NCI-H2081 treated with DMSO at 0.1 percent for 48 hours (cell line): Measurements from ENCODE around the gene SCART1.
"Not testable (repeated sequence)": the region's sequence is repeated elsewhere in the genome, so short reads cannot be mapped to it uniquely, and the experiment has no call there.

Source experiments
- DNase-seq: peaks from one replicate; lab custom pipeline; 2025; lab: John Stamatoyannopoulos, UW

The SCART1 gene

GRCh38 chr10:133453516-133454203, at the start of gene SCART1:
Gene SCART1, plus strand, starts transcription at chr10:133453945. Its CDS starts 53 bp downstream, at chr10:133453998.
- DNase-seq = no peak

GRCh38 chr10:133405272-133405671, 48.5 kb upstream of the SCART1 start:
- DNase-seq = no peak

DNA sequence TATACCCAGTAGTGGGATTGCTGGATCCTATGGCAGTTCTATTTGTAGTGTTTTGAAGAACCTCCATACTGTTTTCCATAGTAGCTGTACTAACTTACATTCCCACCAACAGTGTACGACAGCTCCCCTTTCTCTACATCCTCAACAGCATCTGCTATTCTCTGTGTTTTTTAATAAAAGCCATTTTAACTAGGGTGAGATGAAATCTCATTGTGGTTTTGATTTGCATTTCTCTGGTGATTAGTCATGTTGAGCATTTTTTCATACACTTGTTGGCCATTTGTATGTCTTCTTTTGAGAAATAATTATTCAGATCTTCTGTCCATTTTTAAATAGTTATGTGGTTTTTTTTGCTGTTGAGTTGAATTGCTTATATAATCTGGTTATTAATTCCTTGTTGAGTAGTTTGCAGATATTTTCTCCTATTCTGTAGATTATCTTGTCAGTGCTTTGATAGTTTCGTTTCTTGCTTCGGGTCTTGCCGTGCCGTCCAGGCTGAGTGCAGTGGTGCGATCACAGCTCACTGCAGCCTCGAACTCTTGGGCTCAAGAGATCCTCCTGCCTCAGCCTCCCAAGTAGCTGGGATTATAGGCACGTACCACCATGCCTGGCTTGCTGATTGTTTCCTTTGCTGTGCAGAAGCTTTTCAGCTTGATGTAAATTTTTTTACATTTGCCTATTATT, 47.8 kb upstream of the SCART1 start:
- DNase-seq = no peak

DNA sequence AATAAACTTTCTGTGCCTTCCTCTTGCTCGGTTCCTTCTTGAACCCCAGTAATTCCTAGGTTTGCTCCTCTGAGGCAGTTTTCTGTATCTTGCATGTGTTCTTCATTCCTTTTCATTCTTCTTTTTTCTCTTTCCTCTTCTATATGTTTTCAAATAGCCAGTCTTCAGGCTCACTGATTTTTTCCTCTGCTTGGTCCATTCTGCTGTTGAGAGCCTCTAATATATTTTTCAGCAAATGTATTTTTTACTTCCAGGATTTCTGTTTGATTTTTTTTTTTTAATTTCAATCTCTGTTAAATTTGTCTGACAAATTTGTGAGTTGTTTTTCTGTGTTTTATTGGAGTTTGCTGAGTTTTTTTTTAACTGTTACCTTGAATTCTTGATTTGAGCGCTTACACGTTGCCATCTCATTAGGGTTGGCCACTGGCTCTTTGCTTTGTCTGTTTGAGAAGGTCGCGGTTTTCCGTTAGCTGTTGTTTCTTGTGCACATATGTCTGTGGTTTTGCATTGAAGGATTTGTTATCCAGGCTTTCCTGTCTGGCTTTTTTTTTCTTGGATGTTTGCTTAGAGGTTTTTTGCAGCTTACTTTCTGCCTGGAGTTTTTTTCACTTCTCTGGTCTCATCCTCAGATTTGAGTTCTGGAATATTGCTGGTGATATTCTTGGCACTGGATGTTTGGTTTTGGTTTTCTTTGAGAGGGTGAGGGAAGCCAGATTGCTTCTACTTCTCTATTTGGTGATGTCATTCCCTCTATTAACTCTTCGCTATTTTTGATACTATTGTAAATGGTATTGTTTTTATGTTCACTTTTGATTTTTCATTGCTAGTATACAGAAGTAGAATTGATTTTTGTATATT, 42.0 kb upstream of the SCART1 start:
- DNase-seq = no peak

DNA sequence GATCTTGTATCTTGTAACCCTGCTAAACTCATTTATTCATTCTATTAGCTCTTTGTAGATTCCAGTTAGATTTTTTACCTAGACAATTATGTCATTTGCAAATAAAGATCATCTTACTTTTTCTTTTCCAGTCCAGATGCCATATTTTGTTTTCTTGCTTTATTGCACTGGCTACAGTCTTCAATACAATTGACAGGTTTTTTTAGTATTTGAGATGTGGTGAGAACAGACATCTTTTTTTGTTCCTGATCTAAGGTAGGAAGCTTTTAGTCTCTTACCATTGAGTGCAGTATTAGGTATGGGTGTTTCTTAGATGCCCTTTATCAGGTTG, 41.4 kb upstream of the SCART1 start:
- DNase-seq = no peak

GRCh38 chr10:133414401-133414800, 39.3 kb upstream of the SCART1 start:
- DNase-seq = not testable (repeated sequence)

GRCh38 chr10:133415752-133416151, 38.0 kb upstream of the SCART1 start:
- DNase-seq = no peak

DNA sequence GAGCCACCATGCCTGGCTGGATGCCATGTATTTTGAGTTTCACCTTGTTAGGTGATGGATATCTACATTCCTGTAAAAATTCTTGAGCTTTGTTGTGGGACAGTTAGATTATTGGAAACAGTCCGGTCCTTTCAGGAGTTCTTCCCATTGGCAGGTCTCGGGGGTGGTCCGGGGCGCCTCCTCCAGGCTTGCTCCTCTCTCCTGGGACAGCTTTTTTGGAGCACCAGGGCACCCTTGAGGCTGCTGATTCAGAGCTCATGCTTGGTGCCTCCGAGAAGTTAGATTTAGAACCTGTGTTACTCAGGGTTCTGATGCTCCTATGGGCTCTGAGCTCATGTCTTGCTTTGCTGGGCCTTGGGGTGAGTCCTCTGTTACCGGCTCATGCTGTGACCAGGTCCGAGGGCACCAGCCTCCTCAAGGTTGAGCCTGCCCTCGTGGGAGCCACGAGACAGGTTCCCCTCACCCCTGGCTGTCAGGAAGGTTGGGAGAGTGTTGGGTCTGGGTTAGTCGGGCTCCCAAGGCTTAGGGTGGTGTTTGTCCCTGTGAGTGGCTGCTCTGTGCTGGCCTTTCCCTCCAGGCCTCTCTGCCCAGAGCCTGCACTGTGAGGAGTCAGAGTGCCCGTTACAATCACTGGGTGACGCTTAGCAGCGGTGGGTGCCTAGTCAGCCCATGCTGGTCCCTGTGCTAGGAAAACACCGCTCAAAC, 35.3 kb upstream of the SCART1 start:
- no peak for DNase-seq

DNA sequence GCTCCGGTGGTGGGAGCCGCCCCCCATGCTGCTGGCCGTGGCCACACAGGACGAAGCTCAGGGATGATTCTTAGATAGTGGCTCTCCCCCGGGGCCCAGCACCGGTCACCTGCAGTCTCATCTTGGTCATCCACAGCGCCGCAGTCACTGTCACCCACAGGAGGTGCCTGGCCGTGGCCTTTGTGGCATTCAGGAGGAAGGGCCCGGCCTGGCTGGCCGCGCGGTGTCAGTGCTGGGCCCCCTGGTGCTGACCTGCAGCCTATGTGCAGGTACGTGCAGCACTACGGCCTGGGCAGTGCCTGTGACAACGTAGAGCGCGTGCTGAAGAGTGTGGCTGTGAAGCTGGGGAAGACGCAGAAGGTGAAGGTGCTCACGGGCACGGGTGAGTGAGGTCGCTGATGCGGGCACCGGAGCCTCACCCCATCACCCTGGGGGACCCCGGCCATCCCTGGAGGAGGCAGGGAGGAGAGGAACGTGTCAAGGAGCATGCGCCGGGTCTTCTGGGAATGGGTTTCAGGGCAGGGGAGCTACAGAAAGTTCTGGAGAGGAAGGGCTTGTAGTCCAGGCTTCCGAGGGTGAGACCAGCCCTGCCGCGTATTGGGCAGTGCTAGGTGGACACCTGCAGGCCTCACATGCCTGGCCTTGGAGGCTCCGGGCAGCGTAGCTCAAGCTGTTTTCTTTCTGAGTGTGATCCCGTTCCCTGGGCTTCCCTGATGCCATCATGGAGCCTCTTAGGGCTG, 34.4 kb upstream of the SCART1 start:
- no peak for DNase-seq

DNA sequence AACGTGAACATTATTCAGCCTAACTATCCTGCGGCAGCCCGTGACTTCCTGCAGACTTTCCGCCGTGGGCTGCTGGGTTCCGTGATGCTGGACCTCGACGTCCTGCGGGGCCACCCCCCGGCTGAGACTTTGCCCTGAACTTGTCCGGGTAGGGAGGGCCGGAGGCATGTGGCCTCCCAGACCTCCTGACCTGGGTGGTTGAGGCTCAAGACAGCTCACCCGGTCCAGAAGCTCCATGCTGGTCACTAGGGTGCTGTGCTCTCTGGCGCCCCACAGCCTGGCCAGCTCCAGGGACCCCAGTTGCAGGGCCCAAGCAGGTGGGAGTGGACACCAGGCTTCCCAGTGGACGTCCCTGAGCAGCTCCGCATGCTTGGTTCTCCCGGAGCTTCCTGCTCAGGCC, 33.7 kb upstream of the SCART1 start:
- DNase-seq = no peak

DNA sequence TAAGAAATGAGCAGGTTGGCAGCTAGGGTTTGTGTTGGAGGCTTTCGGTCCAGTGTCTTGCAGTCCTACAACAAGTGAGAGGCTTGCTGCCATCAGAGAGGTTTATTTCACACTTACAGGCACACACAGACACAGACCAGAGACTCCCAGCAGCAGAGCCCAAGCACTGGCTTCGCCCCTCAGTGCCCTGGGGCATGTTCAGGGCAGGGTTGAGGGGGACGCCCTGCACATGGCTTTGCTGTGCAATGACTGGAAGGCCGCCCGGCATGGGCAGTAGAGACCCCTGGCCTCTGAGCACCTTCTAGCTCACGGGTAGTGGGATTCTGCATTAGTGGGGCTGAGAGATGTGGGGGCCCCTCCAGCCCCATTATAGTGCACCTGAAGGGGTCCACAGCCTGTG, 33.2 kb upstream of the SCART1 start:
- DNase-seq = no peak

- DNase-seq = no peak
Measured at GRCh38 chr10:133421336-133422222, 32.2 kb upstream of the SCART1 start.

- DNase-seq = no peak
Measured at GRCh38 chr10:133422223-133422806, 31.4 kb upstream of the SCART1 start.

DNA sequence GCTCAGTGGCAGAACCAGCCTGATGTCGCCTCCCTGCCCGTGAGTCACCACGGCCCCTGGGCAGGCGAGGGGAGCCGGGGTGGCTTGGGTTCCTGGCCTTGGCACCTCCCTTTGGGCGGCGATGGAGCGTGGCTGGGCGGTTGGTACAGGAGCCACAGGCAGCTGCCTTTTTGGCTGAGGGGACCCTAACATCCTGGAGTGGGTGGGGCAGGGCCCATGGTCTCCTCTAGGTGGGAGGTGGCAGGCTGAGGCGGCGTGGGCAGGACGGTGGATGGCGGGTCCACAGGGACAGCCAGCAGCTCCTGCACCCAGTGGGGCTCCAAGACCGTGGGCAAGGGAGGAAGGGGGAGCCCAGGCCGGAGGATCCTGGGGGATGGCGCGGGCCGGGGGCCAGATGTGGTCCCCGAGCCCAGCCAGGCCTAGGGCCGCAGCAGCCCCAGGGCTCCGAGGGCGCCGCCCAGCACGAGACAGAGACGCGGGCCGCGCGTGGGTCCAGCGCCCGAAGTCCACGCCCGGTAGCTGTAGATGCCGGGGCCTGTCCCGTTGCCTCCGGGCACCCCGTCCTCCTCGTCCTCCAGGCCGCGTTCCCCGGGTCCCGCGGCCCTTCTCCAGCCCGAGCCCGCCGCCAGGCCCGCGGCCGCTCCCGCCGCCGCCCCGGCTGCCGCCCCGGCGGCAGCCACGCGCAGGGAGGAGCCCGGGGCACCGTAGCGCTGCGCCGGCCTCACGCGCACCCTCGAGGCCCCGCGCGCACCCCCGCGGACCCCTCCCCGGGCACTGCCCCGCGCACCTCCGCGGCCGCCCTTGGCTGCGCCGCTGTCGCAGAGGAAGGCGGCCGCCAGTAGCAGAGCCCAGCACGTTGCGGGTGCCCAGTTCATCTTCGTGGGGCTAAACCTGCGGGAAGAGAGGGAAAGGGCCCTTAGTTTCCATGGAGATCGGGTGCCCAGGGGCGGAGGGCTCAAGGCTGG, 30.7 kb upstream of the SCART1 start:
- DNase-seq = no peak

GRCh38 chr10:133424102-133424501, 29.6 kb upstream of the SCART1 start:
- not testable (repeated sequence) for DNase-seq

GRCh38 chr10:133424601-133425000, 29.1 kb upstream of the SCART1 start, which contains the start of gene SPRN:
Gene SPRN, minus strand, starts transcription at chr10:133424625. Its CDS starts 944 bp downstream, at chr10:133423681.
- DNase-seq = not testable (repeated sequence)

DNA sequence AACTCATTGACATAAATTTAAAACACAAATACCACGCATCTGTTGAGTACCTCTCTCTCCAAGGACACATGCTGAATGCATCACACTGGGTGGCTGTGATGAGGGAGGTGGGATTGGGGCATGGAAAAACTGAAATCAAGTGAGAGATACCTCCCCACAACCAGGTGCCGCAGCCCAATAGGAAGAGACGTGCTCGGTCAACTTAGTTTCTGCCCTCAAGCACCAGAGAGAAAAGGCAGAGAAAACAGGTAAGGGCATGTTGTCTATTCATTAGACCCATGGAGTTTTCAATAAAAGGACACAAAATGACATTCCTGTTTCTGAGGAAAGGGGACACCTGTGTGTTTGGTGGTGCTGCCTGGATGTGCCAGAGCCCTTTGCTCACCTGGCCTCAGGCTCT, 24.2 kb upstream of the SCART1 start:
- DNase-seq = not testable (repeated sequence)

DNA sequence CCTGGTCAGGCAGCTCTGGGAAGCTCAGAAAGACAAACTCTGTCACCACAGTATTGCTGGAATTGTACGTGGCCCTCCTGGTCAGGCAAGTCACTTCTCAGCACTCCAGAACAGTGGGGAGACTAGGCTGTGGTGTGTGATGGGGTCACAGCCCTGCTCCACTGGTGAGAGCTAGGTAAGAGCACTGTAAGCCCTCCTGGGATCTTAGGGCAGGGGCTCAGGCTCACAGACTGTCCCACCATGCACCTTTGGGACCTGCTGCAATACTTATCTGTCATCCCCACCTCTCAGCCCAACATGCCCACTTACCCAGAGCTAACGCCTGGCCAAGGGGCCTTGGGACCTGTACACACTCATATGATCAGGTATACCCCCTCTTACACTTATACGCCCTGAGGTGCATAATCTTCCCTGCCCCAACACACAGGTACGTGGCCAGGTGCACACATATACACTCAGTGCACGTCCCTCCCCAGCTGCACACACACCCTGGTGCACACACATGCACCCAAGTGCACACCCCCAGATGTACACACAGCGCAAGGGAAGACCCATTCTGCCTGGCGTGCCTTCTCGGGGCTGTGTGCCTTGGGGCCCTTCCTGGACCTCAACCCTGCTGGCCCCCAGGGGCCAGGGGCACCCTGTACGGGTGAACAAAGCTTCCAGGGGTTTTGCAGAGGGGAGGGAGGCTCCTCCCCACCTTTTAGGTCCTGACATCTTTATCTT, 21.7 kb upstream of the SCART1 start:
- DNase-seq = not testable (repeated sequence)
